GM23338 (cell line): ENCODE data around the gene RTN4RL1. TPM values are rescaled to one million over a fixed set of nuclear protein-coding genes. Genes with fewer than 3 reads are reported as not detected.

ENCODE experiments used
- ATAC-seq: fragments of 200-7000 bp; cut with Tn5 transposase; 3 replicates; pipeline ENCODE4 v1.9.1; 2020
- DNase-seq: peaks from one replicate; pipeline ENCODE4 v3.0.0-alpha.2; 2015; ENCODE audit warnings: low spot score
- H2AFZ ChIP-seq: fragments of 200-600 bp; sonication (generic); 2 replicates; pipeline ENCODE4 v1.8.0; 2016; ENCODE audit warnings: antibody characterized with exemption, mild to moderate bottlenecking, moderate library complexity
- H3F3A ChIP-seq: fragments of 200-600 bp; sonication (generic); replicated peaks from 2 replicates; pipeline ENCODE4 v1.8.0; 2017; ENCODE audit warnings: antibody characterized with exemption, mixed run types, low read depth
- H3K27ac ChIP-seq: fragments of 200-600 bp; sonication (generic); 2 replicates; pipeline ENCODE4 v1.6.1; 2016; ENCODE audit warnings: low read depth
- H3K27me3 ChIP-seq: fragments of 200-600 bp; sonication (generic); 2 replicates; pipeline ENCODE4 v1.8.0; 2016; ENCODE audit warnings: mild to moderate bottlenecking, mixed run types, moderate library complexity; ENCODE audit not compliant: insufficient read depth
- H3K36me3 ChIP-seq: fragments of 200-600 bp; sonication (generic); 2 replicates; pipeline ENCODE4 v1.8.0; 2016; ENCODE audit warnings: mild to moderate bottlenecking; ENCODE audit not compliant: insufficient read depth
- H3K4me1 ChIP-seq: fragments of 200-600 bp; sonication (generic); 2 replicates; pipeline ENCODE4 v1.8.0; 2016; ENCODE audit warnings: mild to moderate bottlenecking, moderate library complexity; ENCODE audit not compliant: insufficient read depth
- H3K4me2 ChIP-seq: fragments of 200-600 bp; sonication (generic); 2 replicates; pipeline ENCODE4 v1.7.1; 2017; ENCODE audit warnings: mixed run types
- H3K4me3 ChIP-seq: fragments of 200-600 bp; sonication (generic); 2 replicates; pipeline ENCODE4 v1.6.1; 2016; ENCODE audit warnings: mixed run types
- H3K79me2 ChIP-seq: fragments of 200-600 bp; sonication (generic); replicated peaks from 2 replicates; pipeline ENCODE4 v1.8.0; 2017; ENCODE audit warnings: mild to moderate bottlenecking; ENCODE audit not compliant: insufficient read depth
- H3K9me2 ChIP-seq: fragments of 200-600 bp; sonication (generic); 2 replicates; pipeline ENCODE4 v1.8.0; 2017; ENCODE audit not compliant: insufficient read depth
- H4K20me1 ChIP-seq: fragments of 200-600 bp; sonication (generic); replicated peaks from 2 replicates; pipeline ENCODE4 v1.8.0; 2017; ENCODE audit warnings: mild to moderate bottlenecking; ENCODE audit not compliant: insufficient read depth
- H3K27ac Mint-ChIP-seq: 2 replicates; pipeline ENCODE4 v1.8.0; 2020; ENCODE audit warnings: inconsistent platforms, mild to moderate bottlenecking, moderate library complexity, mixed read lengths
- H3K27me3 Mint-ChIP-seq: 3 replicates; pipeline ENCODE4 v1.8.0; 2022; ENCODE audit warnings: low read depth, mild to moderate bottlenecking, moderate library complexity, mixed read lengths, inconsistent platforms; ENCODE audit not compliant: insufficient read depth, poor library complexity
- H3K36me3 Mint-ChIP-seq: 3 replicates; pipeline ENCODE4 v1.8.0; 2021; ENCODE audit warnings: low read depth, mild to moderate bottlenecking, inconsistent platforms, moderate library complexity, mixed read lengths
- H3K4me1 Mint-ChIP-seq: 3 replicates; pipeline ENCODE4 v1.8.0; 2020; ENCODE audit warnings: mild to moderate bottlenecking, inconsistent platforms, mixed read lengths
- H3K4me3 Mint-ChIP-seq: 3 replicates; pipeline ENCODE4 v1.8.0; 2021; ENCODE audit warnings: moderate library complexity, mild to moderate bottlenecking, inconsistent platforms, mixed read lengths
- H3K9me3 Mint-ChIP-seq: 3 replicates; pipeline ENCODE4 v1.8.0; 2020; ENCODE audit warnings: moderate library complexity, mild to moderate bottlenecking, inconsistent platforms, mixed read lengths
- CREB1 ChIP-seq: fragments of 250-450 bp; sonication (Bioruptor Pico); IDR thresholded peaks from 2 replicates; pipeline ENCODE4 v1.5.0; 2020; ENCODE audit warnings: low read depth, mild to moderate bottlenecking, moderate library complexity
- EZH2 ChIP-seq: fragments of 200-600 bp; sonication (generic); IDR thresholded peaks from one replicate; pipeline ENCODE4 v1.8.0; 2017; ENCODE audit warnings: antibody characterized with exemption, mild to moderate bottlenecking, low read depth; ENCODE audit not compliant: unreplicated experiment
- EZH2phosphoT487 ChIP-seq: fragments of 200-600 bp; sonication (generic); IDR thresholded peaks from one replicate; pipeline ENCODE4 v1.8.1; 2018; ENCODE audit warnings: antibody characterized with exemption; ENCODE audit not compliant: unreplicated experiment
- JUNB ChIP-seq: IDR thresholded peaks from one replicate; pipeline ENCODE4 v1.6.1; 2016; ENCODE audit warnings: antibody characterized with exemption; ENCODE audit not compliant: unreplicated experiment
- NANOG ChIP-seq: IDR thresholded peaks from 2 replicates; pipeline ENCODE4 v1.6.1; 2016; ENCODE audit warnings: antibody characterized with exemption, borderline replicate concordance
- POLR2AphosphoS5 ChIP-seq: IDR thresholded peaks from 2 replicates; pipeline ENCODE4 v1.6.1; 2016; ENCODE audit warnings: antibody characterized with exemption, low read depth
- STAT1 ChIP-seq: IDR thresholded peaks from one replicate; pipeline ENCODE4 v1.6.1; 2016; ENCODE audit warnings: antibody characterized with exemption; ENCODE audit not compliant: unreplicated experiment
- ZNF114 ChIP-seq: fragments of 250-450 bp; sonication (Bioruptor Pico); IDR thresholded peaks from 2 replicates; pipeline ENCODE4 v1.5.0; 2020; ENCODE audit warnings: mild to moderate bottlenecking, moderate library complexity
- ZNF331 ChIP-seq: fragments of 250-450 bp; sonication (Bioruptor Pico); IDR thresholded peaks from 2 replicates; pipeline ENCODE4 v1.5.0; 2020; ENCODE audit warnings: low read depth, mild to moderate bottlenecking, moderate library complexity
- polyA plus RNA-seq: library from polyadenylated mRNA; unstranded; fragments of >200 nt; fragmentation: Nextera tagmentation; extraction: Ambion mirVana; gene quantifications from 2 replicates; pipeline ENCODE4 v1.2.1, GENCODE V29; 2016
- total RNA-seq: library from RNA; depleted of rRNA; stranded (reverse); fragments of >200 nt; shearing (Covaris generic); gene quantifications from 2 replicates; pipeline ENCODE4 v1.2.3, GENCODE V29; 2014
- TF ChIP-seq, protein P1 (sequence below): IDR thresholded peaks from 2 replicates; pipeline ENCODE4 v1.6.1; 2016; ENCODE audit warnings: antibody characterized with exemption
- TF ChIP-seq, protein P2 (sequence below), 2 experiments: fragments of 200-600 bp in 1 of 2; sonication (generic) in 1 of 2; conservative IDR thresholded peaks; 2 replicates each; pipeline versions ENCODE4 v1.5.1 to v1.6.1; 2016 to 2017; ENCODE audit warnings: antibody characterized with exemption in 2 of 2, low read depth in 2 of 2, mild to moderate bottlenecking in 2 of 2, moderate library complexity in 1 of 2
- TF ChIP-seq, protein P3 (sequence below): fragments of 250-450 bp; sonication (Bioruptor Pico); IDR thresholded peaks from 2 replicates; pipeline ENCODE4 v1.5.0; 2020; ENCODE audit warnings: mild to moderate bottlenecking, moderate library complexity
- TF ChIP-seq, protein P4 (sequence below): IDR thresholded peaks from one replicate; pipeline ENCODE4 v1.6.1; 2018; ENCODE audit warnings: antibody characterized with exemption; ENCODE audit not compliant: unreplicated experiment

RTN4RL1 gene
- total and polyA plus RNA-seq, 2 experiments from 2014 or later, result 0.17 TPM; not detected in 1

DNA sequence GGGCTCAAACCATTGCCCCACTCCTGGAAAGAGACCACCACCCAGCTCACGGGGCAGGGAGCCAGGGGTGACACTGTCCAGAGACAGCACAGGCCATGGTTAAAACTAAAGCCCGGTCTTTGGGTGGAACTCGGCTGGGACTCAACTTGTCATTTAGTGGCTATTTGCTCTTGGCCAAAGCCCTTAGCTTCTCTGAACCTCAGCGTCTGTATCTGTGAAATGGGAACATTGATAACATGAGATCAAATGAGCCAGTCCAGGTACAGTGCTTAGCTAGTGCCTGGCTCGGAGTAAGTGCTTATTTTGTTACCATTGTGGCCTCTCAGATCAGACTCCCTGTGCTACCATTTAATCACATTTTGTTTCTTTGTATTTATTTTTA is 48.5 kb downstream of the RTN4RL1 start:
- H3K4me1 Mint-ChIP-seq, result peaks cover 9% of the 10 kb centered on the region; the same call in 2 of the 3 replicates
- no peak overlapping the region for H3K27ac ChIP-seq
- no peak overlapping the region for H3K4me3 ChIP-seq
- H3K79me2 ChIP-seq, result no peaks in the 10 kb centered on the region
- H4K20me1 ChIP-seq, result no peaks in the 10 kb centered on the region
- no peak overlapping the region for H3K27ac Mint-ChIP-seq
- H3K9me2 ChIP-seq, result no peaks in the 10 kb centered on the region
- no peaks in the 10 kb centered on the region for H3K9me3 Mint-ChIP-seq
- ATAC-seq, result no peak
- peaks cover 22% of the 10 kb centered on the region for H3K27me3 Mint-ChIP-seq
- peaks cover 28% of the 10 kb centered on the region for H3K27me3 ChIP-seq
- H3K4me2 ChIP-seq, result no peak overlapping the region
- no peaks in the 10 kb centered on the region for H3K4me1 ChIP-seq
- H2AFZ ChIP-seq, result no peak overlapping the region
- DNase-seq, result no peak
- TF ChIP-seq, protein P1, sequence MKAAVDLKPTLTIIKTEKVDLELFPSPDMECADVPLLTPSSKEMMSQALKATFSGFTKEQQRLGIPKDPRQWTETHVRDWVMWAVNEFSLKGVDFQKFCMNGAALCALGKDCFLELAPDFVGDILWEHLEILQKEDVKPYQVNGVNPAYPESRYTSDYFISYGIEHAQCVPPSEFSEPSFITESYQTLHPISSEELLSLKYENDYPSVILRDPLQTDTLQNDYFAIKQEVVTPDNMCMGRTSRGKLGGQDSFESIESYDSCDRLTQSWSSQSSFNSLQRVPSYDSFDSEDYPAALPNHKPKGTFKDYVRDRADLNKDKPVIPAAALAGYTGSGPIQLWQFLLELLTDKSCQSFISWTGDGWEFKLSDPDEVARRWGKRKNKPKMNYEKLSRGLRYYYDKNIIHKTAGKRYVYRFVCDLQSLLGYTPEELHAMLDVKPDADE, result no peak
- TF ChIP-seq STAT1 (no peak), ZNF114 (no peak), EZH2phosphoT487 (no peak), NANOG (no peak), CREB1 (CRISPR knock-in tag) (no peak), ZNF331 (CRISPR knock-in tag) (no peak), POLR2AphosphoS5 (no peak), JUNB (no peak), EZH2 (no peak)
- TF ChIP-seq, protein P2, sequence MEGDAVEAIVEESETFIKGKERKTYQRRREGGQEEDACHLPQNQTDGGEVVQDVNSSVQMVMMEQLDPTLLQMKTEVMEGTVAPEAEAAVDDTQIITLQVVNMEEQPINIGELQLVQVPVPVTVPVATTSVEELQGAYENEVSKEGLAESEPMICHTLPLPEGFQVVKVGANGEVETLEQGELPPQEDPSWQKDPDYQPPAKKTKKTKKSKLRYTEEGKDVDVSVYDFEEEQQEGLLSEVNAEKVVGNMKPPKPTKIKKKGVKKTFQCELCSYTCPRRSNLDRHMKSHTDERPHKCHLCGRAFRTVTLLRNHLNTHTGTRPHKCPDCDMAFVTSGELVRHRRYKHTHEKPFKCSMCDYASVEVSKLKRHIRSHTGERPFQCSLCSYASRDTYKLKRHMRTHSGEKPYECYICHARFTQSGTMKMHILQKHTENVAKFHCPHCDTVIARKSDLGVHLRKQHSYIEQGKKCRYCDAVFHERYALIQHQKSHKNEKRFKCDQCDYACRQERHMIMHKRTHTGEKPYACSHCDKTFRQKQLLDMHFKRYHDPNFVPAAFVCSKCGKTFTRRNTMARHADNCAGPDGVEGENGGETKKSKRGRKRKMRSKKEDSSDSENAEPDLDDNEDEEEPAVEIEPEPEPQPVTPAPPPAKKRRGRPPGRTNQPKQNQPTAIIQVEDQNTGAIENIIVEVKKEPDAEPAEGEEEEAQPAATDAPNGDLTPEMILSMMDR (conservative IDR thresholded peaks at IDR 0.05; ENCODE audit: low read depth in 2 of 2), result no peak
- TF ChIP-seq, protein P3, sequence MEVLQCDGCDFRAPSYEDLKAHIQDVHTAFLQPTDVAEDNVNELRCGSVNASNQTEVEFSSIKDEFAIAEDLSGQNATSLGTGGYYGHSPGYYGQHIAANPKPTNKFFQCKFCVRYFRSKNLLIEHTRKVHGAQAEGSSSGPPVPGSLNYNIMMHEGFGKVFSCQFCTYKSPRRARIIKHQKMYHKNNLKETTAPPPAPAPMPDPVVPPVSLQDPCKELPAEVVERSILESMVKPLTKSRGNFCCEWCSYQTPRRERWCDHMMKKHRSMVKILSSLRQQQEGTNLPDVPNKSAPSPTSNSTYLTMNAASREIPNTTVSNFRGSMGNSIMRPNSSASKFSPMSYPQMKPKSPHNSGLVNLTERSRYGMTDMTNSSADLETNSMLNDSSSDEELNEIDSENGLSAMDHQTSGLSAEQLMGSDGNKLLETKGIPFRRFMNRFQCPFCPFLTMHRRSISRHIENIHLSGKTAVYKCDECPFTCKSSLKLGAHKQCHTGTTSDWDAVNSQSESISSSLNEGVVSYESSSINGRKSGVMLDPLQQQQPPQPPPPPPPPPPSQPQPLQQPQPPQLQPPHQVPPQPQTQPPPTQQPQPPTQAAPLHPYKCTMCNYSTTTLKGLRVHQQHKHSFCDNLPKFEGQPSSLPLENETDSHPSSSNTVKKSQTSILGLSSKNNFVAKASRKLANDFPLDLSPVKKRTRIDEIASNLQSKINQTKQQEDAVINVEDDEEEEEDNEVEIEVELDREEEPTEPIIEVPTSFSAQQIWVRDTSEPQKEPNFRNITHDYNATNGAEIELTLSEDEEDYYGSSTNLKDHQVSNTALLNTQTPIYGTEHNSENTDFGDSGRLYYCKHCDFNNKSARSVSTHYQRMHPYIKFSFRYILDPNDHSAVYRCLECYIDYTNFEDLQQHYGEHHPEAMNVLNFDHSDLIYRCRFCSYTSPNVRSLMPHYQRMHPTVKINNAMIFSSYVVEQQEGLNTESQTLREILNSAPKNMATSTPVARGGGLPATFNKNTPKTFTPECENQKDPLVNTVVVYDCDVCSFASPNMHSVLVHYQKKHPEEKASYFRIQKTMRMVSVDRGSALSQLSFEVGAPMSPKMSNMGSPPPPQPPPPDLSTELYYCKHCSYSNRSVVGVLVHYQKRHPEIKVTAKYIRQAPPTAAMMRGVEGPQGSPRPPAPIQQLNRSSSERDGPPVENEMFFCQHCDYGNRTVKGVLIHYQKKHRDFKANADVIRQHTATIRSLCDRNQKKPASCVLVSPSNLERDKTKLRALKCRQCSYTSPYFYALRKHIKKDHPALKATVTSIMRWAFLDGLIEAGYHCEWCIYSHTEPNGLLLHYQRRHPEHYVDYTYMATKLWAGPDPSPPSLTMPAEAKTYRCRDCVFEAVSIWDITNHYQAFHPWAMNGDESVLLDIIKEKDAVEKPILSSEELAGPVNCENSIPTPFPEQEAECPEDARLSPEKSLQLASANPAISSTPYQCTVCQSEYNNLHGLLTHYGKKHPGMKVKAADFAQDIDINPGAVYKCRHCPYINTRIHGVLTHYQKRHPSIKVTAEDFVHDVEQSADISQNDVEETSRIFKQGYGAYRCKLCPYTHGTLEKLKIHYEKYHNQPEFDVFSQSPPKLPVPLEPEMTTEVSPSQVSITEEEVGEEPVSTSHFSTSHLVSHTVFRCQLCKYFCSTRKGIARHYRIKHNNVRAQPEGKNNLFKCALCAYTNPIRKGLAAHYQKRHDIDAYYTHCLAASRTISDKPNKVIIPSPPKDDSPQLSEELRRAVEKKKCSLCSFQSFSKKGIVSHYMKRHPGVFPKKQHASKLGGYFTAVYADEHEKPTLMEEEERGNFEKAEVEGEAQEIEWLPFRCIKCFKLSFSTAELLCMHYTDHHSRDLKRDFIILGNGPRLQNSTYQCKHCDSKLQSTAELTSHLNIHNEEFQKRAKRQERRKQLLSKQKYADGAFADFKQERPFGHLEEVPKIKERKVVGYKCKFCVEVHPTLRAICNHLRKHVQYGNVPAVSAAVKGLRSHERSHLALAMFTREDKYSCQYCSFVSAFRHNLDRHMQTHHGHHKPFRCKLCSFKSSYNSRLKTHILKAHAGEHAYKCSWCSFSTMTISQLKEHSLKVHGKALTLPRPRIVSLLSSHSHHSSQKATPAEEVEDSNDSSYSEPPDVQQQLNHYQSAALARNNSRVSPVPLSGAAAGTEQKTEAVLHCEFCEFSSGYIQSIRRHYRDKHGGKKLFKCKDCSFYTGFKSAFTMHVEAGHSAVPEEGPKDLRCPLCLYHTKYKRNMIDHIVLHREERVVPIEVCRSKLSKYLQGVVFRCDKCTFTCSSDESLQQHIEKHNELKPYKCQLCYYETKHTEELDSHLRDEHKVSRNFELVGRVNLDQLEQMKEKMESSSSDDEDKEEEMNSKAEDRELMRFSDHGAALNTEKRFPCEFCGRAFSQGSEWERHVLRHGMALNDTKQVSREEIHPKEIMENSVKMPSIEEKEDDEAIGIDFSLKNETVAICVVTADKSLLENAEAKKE (CRISPR knock-in tag), result no peak
- TF ChIP-seq, protein P4, sequence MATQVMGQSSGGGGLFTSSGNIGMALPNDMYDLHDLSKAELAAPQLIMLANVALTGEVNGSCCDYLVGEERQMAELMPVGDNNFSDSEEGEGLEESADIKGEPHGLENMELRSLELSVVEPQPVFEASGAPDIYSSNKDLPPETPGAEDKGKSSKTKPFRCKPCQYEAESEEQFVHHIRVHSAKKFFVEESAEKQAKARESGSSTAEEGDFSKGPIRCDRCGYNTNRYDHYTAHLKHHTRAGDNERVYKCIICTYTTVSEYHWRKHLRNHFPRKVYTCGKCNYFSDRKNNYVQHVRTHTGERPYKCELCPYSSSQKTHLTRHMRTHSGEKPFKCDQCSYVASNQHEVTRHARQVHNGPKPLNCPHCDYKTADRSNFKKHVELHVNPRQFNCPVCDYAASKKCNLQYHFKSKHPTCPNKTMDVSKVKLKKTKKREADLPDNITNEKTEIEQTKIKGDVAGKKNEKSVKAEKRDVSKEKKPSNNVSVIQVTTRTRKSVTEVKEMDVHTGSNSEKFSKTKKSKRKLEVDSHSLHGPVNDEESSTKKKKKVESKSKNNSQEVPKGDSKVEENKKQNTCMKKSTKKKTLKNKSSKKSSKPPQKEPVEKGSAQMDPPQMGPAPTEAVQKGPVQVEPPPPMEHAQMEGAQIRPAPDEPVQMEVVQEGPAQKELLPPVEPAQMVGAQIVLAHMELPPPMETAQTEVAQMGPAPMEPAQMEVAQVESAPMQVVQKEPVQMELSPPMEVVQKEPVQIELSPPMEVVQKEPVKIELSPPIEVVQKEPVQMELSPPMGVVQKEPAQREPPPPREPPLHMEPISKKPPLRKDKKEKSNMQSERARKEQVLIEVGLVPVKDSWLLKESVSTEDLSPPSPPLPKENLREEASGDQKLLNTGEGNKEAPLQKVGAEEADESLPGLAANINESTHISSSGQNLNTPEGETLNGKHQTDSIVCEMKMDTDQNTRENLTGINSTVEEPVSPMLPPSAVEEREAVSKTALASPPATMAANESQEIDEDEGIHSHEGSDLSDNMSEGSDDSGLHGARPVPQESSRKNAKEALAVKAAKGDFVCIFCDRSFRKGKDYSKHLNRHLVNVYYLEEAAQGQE, result no peak
- no peaks in the 10 kb centered on the region for H3K36me3 Mint-ChIP-seq
- no peaks in the 10 kb centered on the region for H3K36me3 ChIP-seq
- no peaks in the 10 kb centered on the region for H3F3A ChIP-seq
- H3K4me3 Mint-ChIP-seq, result peak overlapping the region; percentile 34; the same call in 1 of the 3 replicates
